WTC11 (cell line): ENCODE data around the gene NDOR1. TPM values are rescaled to one million over a fixed set of nuclear protein-coding genes. Genes with fewer than 3 reads are reported as not detected.

ENCODE experiments used
- AR ChIP-seq: fragments of 250-450 bp; sonication (Bioruptor Pico); IDR thresholded peaks from 2 replicates; pipeline ENCODE4 v1.9.0; 2021; ENCODE audit warnings: mild to moderate bottlenecking
- ATF1 ChIP-seq: sonication (generic); formaldehyde crosslinking; IDR thresholded peaks from 2 replicates; pipeline ENCODE4 v1.8.1; 2023; ENCODE audit warnings: mild to moderate bottlenecking, moderate library complexity, missing genetic modification reagents
- ATF2 ChIP-seq: sonication (generic); formaldehyde crosslinking; IDR thresholded peaks from 2 replicates; pipeline ENCODE4 v1.8.1; 2022; ENCODE audit warnings: low read depth, missing genetic modification reagents, borderline replicate concordance
- ATF6 ChIP-seq: sonication (generic); formaldehyde crosslinking; IDR thresholded peaks from 2 replicates; pipeline ENCODE4 v1.8.1; 2023; ENCODE audit warnings: mild to moderate bottlenecking, missing genetic modification reagents
- E2F1 ChIP-seq: sonication (generic); formaldehyde crosslinking; IDR thresholded peaks from 2 replicates; pipeline ENCODE4 v1.8.0; 2022; ENCODE audit warnings: mild to moderate bottlenecking, missing genetic modification reagents
- ELF4 ChIP-seq: sonication (generic); formaldehyde crosslinking; IDR thresholded peaks from 2 replicates; pipeline ENCODE4 v1.8.1; 2022; ENCODE audit warnings: low read depth, mild to moderate bottlenecking, moderate library complexity, missing genetic modification reagents
- FOXJ3 ChIP-seq: sonication (generic); formaldehyde crosslinking; IDR thresholded peaks from 2 replicates; pipeline ENCODE4 v1.9.0; 2021; ENCODE audit warnings: missing genetic modification reagents, mild to moderate bottlenecking, borderline replicate concordance
- FOXP1 ChIP-seq: sonication (generic); formaldehyde crosslinking; IDR thresholded peaks from 2 replicates; pipeline ENCODE4 v1.8.0; 2022; ENCODE audit warnings: missing genetic modification reagents, mild to moderate bottlenecking, moderate library complexity, borderline replicate concordance
- FOXP4 ChIP-seq: sonication (generic); formaldehyde crosslinking; IDR thresholded peaks from 2 replicates; pipeline ENCODE4 v1.8.0; 2022; ENCODE audit warnings: mild to moderate bottlenecking, missing genetic modification reagents
- JAZF1 ChIP-seq: fragments of 250-450 bp; sonication (Bioruptor Pico); IDR thresholded peaks from 2 replicates; pipeline ENCODE4 v1.9.0; 2021; ENCODE audit warnings: moderate library complexity, mild to moderate bottlenecking, inconsistent platforms
- TEAD1 ChIP-seq: sonication (generic); formaldehyde crosslinking; IDR thresholded peaks from 2 replicates; pipeline ENCODE4 v1.8.0; 2022; ENCODE audit warnings: mild to moderate bottlenecking, missing genetic modification reagents
- ZBTB43 ChIP-seq: sonication (generic); formaldehyde crosslinking; IDR thresholded peaks from 2 replicates; pipeline ENCODE4 v1.8.1; 2023; ENCODE audit warnings: mild to moderate bottlenecking, missing genetic modification reagents
- ZMAT4 ChIP-seq: fragments of 250-450 bp; sonication (Bioruptor Pico); IDR thresholded peaks from 2 replicates; pipeline ENCODE4 v1.9.0; 2021; ENCODE audit warnings: mild to moderate bottlenecking
- ZNF121 ChIP-seq: sonication (generic); formaldehyde crosslinking; IDR thresholded peaks from 2 replicates; pipeline ENCODE4 v1.8.0; 2023; ENCODE audit warnings: missing genetic modification reagents
- ZNF281 ChIP-seq: sonication (generic); formaldehyde crosslinking; IDR thresholded peaks from 2 replicates; pipeline ENCODE4 v1.8.0; 2023; ENCODE audit warnings: mild to moderate bottlenecking, missing genetic modification reagents
- ZNF423 ChIP-seq: fragments of 250-450 bp; sonication (Bioruptor Pico); IDR thresholded peaks from 2 replicates; pipeline ENCODE4 v2.1.2; 2022; ENCODE audit warnings: mild to moderate bottlenecking, moderate library complexity
- ZNF671 ChIP-seq: fragments of 250-450 bp; sonication (Bioruptor Pico); IDR thresholded peaks from 2 replicates; pipeline ENCODE4 v1.8.0; 2021; ENCODE audit warnings: mild to moderate bottlenecking
- total RNA-seq: library from RNA; stranded (reverse); gene quantifications from 3 replicates; pipeline ENCODE4 v1.2.3, GENCODE V29; 2021
- TF ChIP-seq, protein P1 (sequence below): fragments of 250-450 bp; sonication (Bioruptor Pico); IDR thresholded peaks from 2 replicates; pipeline ENCODE4 v1.9.0; 2021; ENCODE audit warnings: mild to moderate bottlenecking, borderline replicate concordance

The NDOR1 gene
- total RNA-seq, 1 experiment from 2014 or later, result 49.0 TPM

DNA sequence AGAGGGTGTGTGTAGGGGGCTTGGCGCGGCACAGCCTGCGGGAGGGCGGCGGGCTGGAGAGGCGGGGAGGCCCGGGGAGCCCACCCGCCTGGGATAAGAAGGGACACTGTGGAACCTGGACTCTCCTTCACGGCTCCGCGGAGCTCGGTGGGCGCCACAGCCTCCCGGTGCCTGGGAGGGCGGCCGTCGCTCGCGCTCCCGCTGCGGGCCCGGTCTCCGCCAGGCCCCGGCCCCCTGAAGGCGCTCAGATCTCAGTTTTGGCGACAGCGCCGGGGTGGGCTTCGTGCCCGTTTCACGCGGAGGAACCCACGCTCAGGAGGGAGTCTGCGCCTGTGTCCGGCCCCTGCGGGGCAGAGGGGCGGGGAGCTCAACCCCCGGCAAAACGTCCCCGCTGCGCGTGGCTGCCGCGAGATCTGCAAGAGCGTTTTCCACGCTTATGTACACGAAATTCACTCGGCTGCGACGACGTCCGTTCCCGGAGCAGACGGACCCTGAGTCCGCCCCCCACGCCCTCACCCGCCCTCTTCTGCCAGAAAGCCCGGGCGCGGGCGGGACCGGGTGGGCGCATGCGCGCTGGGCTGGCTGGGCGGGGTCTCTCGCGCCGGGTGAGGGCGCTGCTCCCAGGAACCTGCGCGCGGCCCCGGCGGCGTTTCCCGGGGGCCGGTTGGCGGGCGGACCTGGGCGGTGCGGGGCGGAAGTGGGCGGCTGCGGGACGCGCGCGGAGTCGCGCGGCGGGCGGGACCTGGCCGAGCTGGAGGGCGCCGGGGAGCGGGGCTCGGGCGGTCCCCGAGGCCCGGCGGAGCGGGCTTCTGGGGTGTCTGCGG, 49.3 kb downstream of the NDOR1 start, which contains the start of gene NELFB (continued):
- no peak for TF ChIP-seq AR (CRISPR knock-in tag)
- TF ChIP-seq ZNF281 (CRISPR knock-in tag), result no peak
- no peak for TF ChIP-seq FOXP1
- no peak; the same call in 1 of the 2 replicates for TF ChIP-seq ZBTB43
- TF ChIP-seq JAZF1 (CRISPR knock-in tag), result no peak
- no peak for TF ChIP-seq ZNF671 (CRISPR knock-in tag)
- no peak for TF ChIP-seq ZNF423 (CRISPR knock-in tag)
- TF ChIP-seq ZMAT4 (CRISPR knock-in tag), result peak; percentile 83; the same call in 1 of the 2 replicates
- TF ChIP-seq ELF4 (CRISPR knock-in tag), result no peak
- no peak for TF ChIP-seq E2F1
- no peak for TF ChIP-seq ATF1 (CRISPR knock-in tag)
- no peak for TF ChIP-seq TEAD1 (CRISPR knock-in tag)
- no peak for TF ChIP-seq ATF2 (CRISPR knock-in tag)
- TF ChIP-seq, protein P1, sequence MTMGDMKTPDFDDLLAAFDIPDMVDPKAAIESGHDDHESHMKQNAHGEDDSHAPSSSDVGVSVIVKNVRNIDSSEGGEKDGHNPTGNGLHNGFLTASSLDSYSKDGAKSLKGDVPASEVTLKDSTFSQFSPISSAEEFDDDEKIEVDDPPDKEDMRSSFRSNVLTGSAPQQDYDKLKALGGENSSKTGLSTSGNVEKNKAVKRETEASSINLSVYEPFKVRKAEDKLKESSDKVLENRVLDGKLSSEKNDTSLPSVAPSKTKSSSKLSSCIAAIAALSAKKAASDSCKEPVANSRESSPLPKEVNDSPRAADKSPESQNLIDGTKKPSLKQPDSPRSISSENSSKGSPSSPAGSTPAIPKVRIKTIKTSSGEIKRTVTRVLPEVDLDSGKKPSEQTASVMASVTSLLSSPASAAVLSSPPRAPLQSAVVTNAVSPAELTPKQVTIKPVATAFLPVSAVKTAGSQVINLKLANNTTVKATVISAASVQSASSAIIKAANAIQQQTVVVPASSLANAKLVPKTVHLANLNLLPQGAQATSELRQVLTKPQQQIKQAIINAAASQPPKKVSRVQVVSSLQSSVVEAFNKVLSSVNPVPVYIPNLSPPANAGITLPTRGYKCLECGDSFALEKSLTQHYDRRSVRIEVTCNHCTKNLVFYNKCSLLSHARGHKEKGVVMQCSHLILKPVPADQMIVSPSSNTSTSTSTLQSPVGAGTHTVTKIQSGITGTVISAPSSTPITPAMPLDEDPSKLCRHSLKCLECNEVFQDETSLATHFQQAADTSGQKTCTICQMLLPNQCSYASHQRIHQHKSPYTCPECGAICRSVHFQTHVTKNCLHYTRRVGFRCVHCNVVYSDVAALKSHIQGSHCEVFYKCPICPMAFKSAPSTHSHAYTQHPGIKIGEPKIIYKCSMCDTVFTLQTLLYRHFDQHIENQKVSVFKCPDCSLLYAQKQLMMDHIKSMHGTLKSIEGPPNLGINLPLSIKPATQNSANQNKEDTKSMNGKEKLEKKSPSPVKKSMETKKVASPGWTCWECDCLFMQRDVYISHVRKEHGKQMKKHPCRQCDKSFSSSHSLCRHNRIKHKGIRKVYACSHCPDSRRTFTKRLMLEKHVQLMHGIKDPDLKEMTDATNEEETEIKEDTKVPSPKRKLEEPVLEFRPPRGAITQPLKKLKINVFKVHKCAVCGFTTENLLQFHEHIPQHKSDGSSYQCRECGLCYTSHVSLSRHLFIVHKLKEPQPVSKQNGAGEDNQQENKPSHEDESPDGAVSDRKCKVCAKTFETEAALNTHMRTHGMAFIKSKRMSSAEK, result no peak
- TF ChIP-seq ZNF121, result no peak
- TF ChIP-seq ATF6 (CRISPR knock-in tag), result no peak
- no peak for TF ChIP-seq FOXJ3 (CRISPR knock-in tag)
- TF ChIP-seq FOXP4 (CRISPR knock-in tag), result no peak
